Loucy (cell line): ENCODE measurements around the gene PGK2.

ENCODE experiments used
- EZH2phosphoT487 ChIP-seq: fragments of 200-600 bp; IDR thresholded peaks from 2 replicates; pipeline ENCODE4 v1.6.1; 2018; ENCODE audit warnings: antibody characterized with exemption, mild to moderate bottlenecking, moderate library complexity, borderline replicate concordance
- TF ChIP-seq, protein P1 (sequence below): fragments of 200-600 bp; sonication (generic); conservative IDR thresholded peaks from 2 replicates; pipeline ENCODE4 v1.5.1; 2014; ENCODE audit warnings: mild to moderate bottlenecking, antibody characterized with exemption, low read length

DNA sequence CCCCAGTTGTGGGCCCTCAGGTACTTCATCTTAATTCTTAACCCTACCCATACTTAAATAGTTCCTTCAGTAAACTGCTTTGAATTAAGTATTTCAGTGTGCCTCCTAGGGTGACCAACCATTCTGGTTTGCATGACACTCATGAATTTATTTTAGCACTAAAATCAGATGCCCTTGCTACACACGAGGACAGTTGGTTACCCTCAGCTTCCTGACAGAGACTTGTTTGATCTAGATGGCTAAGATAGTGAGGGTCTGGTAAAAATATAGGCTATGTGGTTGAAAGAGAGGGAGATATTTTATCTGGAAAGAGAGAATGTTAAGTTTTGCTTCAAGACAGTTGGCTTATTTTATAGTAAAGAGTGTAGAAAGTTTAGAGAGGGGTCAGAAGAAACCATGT is 10.6 kb downstream of the PGK2 start:
- TF ChIP-seq, protein P1, sequence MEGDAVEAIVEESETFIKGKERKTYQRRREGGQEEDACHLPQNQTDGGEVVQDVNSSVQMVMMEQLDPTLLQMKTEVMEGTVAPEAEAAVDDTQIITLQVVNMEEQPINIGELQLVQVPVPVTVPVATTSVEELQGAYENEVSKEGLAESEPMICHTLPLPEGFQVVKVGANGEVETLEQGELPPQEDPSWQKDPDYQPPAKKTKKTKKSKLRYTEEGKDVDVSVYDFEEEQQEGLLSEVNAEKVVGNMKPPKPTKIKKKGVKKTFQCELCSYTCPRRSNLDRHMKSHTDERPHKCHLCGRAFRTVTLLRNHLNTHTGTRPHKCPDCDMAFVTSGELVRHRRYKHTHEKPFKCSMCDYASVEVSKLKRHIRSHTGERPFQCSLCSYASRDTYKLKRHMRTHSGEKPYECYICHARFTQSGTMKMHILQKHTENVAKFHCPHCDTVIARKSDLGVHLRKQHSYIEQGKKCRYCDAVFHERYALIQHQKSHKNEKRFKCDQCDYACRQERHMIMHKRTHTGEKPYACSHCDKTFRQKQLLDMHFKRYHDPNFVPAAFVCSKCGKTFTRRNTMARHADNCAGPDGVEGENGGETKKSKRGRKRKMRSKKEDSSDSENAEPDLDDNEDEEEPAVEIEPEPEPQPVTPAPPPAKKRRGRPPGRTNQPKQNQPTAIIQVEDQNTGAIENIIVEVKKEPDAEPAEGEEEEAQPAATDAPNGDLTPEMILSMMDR, result no peak
- TF ChIP-seq EZH2phosphoT487, result no peak
